NCI-H128 (cell line): ENCODE data around the gene PDIA6.

Source experiments
- DNase-seq: peaks from one replicate; lab custom pipeline; 2025; ENCODE audit not compliant: unreplicated experiment; lab: John Stamatoyannopoulos, UW

The PDIA6 gene, protein sequence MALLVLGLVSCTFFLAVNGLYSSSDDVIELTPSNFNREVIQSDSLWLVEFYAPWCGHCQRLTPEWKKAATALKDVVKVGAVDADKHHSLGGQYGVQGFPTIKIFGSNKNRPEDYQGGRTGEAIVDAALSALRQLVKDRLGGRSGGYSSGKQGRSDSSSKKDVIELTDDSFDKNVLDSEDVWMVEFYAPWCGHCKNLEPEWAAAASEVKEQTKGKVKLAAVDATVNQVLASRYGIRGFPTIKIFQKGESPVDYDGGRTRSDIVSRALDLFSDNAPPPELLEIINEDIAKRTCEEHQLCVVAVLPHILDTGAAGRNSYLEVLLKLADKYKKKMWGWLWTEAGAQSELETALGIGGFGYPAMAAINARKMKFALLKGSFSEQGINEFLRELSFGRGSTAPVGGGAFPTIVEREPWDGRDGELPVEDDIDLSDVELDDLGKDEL

DNA sequence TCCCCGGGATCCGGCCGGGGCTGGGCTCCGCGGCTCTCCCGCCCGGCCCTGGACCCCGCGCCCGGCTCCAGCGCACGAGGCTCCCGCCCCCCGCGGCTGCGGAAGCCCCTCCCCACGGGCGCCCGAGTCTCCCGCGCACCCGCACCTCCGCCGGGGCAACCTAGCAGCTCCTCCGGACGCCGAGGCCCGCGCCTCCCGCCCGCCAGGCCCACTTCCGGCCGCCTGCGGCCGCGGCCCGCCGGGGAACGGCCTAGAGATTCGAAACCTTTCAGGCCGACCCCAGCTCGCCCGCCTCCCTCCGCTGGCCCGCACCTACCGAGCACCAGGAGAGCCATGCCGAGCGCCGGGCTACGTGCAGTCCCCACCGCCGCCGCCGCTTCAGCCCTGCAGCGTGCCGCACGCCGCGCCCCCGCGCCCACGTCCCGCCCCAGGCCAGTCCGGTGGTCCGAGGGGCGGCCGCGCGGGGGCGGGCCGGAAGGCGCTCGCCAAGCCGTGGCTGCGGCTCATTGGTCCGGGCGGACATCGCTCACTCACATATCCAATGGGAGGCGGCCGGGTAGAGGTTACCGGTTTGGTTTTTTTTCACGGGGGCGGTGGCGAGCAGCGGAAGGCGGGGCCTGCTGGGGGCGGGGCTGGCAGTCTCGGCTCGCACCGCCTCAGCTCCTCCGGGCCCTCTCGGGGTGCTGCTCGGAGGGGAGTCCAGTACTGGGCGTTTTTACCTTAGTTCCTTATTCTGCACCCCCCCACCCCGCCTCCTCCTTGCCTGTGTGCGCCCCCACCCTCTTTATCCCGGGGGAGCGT lies at the start of gene PDIA6:
PDIA6 (minus strand) TSS at position 424 of the 801 bp plus-strand sequence; CDS start at position 335, 89 bp downstream.
- peak; percentile 92 for DNase-seq

DNA sequence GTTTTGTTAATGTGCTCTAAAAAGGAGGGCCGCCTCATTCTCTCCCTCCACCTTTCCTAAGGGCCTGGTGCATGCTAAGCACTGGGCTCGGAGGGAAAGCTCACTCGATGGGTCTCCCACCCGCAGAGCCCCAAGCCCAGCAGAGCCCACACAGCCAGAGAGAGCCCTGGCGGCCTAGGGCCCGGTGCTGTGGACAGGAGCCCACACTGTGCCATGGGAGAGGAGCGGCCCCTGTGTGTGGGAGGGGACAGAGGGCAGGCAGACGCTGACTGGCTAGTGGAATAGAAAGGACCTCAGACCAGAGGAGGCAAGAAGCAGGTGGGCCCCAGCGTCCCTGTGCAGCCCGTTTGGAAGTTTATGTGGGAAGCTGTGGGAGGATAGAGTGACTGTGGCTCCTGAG lies 49.7 kb upstream of the PDIA6 start:
- no peak for DNase-seq

DNA sequence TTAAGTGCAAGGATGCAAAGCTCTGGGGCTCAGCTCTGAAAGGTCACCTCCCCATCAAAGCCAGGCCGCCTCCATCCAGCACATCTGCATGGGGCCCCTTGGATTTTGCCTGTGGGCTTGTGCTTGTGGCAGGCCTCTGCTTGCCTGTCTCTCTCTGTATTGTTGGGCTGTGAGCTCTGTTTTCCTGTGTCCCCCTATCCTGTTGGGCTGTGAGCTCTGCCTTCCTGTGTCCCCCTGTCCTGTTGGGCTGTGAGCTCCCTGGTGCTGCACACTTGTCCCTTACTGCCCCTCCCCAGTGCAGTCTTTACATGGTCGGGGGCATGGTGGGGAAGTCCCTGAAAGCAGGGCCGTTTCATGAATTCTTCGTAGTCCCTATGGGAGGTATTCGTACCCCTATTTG lies 49.2 kb upstream of the PDIA6 start:
- DNase-seq: no peak

DNA sequence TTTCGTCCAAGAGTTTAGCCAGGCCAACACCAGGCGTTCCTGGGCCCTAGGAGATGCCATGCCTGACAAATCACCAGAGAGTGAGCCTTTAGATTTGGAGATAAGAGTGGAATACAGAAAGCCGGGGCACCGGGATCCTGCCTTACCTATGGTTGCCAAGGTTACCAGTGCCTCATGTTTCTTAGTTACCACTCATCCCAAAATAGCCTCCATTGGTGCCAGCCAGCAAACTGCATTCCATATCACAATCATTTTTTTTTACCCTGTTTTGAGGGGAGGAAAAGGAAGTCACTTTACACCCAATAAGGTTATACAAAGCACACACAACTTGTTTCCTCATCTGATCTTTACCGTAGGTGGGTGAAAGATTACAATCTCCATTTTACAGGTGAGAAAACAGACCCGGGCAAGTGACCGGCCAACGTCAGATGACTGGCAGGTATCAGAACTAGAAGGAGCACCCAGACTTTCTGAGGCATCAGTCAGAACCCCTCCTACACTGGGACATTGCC lies 48.3 kb upstream of the PDIA6 start:
- DNase-seq: no peak

DNA sequence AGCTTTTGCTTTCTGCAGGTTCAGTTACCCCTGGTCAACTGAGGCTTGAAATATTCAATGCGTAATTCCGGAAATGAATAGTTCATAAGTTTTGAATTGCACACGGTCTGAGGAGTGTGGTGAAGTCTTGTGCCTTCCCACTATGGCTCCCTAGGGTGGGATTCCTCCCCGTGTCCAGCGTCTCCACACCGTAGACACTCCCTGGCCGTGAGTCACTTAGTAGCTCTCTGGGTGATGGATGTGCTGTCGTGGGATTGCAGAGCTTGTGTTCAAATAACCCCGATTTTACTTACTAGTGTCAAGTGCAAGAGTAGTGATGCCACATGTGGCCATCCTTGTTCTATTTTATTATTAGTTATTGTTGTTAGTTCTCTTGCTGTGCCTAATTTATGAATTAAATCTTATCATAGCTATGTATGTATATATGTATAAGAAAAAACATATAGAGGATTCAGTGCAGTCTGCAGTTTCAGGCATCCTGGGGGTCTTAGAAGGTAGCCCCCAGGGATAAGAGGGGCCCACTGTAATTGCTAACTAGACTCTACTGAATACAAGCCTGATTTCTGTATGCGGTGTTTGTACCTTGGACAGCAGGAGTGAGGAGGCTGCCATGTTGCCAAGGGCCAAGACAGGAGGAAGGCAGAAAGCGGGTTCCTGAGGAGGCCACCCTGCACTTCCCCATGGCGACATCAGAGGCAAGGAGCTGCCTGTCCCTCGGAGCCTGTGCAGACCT lies 47.7 kb upstream of the PDIA6 start:
- no peak for DNase-seq

DNA sequence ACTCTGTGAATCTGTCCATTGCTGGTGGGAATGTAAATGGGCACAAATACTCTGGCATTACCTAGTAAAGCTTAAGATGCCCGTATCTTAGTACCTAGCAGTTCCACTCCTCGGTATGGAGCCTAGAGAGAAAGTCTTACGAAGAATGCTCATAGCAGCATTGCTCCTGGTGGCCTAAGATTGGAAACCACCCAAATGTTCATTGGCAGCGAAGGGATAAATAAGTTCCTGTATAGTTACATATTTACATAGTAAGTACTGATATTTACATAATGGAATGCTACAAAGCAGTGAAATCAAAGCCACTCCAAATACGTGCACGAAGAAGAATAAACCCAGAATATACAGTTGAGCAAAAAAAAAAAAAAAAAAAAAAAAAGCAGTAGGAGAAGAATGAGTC lies 46.7 kb upstream of the PDIA6 start:
- no peak for DNase-seq

DNA sequence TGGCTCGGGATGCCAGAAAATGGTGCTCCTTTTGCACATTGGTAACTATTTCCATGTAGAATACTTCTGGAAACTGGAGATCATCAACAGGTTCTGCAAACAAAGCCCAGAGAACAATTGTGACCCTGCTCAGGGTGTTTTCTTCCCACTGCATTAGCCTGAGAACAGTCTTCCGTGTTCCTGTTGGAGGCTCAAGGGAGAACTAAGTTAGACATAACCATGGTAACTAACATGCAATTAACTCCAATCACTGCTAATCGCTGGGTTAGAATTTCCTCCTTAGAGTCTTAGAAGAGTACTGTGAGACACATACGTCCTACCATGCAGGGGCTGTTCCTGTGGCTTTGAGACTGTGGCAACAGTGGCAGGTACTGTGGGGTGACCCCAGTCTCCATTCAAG lies 36.0 kb upstream of the PDIA6 start:
- no peak for DNase-seq

DNA sequence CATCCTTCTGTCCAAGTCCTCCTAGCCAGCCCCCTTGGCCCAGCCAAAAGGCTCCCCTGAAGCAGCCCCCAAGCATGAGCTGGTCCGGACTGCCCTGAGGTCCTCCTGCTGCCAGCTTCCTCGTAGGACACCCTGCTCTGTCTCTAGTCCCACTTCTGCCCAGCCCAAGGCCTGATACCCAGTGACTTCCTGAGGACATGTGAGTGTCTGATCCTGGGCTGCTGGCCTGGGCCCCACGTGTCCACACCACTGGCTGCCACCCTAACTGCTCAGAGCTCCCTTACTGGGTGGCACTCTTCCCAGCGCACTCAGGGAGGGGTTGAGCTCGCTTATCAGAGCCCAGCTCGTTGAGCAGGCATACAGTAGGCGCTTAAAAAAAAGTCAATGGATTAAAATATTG lies 34.4 kb upstream of the PDIA6 start:
- no peak for DNase-seq

DNA sequence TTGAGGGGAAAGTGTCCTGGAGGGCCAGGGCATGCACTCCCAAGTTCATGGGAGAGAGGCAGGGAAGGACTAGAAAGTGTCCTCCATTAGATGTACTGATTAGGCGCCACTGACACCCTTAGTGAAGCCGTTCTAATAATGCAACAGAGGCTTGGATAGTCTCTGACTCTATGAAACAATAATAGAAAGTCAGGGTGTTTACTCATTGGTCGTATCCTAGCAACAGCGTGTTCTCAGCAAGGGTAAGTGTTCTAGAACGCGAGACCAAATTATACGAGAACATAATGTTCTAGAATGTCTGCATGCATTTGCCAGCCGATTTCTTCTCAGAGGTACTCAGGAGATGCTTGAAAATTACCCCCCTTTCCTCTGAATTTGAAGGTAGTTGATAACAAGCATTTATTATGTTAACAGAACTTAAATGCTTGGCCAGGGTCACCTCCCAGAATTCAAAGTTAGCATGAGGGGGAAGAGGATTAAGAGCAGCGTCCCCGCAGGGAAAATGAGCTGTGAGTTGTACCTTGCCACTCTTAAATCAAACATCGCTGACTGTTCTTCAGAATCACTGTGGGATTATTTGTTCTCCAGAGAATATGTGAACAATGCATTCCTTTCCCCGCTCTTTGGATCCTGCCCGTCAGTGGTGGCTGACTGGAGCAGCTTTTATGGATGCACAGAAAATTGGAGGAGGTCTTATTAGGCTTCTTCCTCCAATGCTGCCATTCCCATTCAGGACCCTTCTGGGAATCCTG lies 33.7 kb upstream of the PDIA6 start:
- DNase-seq: no peak

DNA sequence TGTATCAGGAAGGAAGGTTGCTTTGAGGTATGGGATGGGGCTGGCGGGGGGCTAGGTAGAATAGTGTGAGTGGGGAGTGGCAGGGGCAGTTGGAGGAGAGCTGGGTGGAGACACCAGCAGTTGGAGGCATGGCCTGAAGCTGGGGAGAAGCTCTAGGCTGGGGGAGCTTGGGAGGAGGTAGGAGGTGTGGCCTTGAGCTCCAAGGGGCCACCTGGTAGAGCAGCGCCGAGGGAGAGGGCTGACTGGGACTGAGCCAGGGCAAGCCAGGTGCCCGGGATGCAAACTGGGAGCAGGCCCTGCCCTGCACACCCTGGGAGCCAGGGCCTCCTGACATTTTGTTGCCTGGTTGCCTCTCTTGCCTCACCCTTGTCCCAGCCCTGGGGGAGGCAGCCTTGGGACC lies 33.1 kb upstream of the PDIA6 start:
- DNase-seq: no peak

DNA sequence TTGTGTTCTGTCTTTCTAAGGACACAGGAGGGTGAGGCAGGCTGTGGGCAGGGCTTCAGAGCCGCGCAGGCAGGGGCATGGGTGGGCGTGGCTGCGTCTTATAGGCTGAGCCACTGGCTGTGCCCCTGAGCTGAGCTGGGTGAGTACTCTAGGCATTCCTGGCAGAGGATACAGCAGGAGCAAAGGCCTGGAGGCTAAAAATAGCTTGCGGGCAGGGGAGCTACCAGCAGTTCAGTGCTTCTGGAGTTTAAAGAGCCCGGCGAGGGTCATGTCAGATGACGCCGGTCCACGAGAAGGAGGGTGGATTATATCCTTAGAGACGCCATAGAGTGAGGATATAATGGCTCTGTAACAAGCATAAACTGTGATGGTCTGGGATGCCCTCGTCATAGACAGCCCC lies 31.5 kb upstream of the PDIA6 start:
- no peak for DNase-seq

DNA sequence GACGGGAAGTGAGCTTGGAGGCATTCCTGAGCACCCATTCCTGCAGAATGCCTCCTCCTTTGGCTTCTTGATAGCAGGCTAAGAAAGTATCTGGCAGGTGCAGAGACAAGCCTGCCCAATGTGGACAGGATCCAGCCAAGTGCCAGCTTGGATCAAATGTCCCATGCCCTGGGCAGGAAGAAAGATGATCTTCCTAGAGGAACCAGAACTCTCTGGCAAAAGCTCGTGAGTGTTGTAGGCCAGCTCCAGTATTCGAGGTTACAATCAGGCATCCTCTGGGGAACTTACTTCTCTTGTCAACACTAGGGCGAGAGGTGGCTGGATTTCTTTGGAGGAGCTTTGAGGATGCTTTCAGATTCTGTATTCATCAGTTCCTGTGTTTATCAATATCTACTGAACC lies 29.9 kb upstream of the PDIA6 start:
- no peak for DNase-seq

DNA sequence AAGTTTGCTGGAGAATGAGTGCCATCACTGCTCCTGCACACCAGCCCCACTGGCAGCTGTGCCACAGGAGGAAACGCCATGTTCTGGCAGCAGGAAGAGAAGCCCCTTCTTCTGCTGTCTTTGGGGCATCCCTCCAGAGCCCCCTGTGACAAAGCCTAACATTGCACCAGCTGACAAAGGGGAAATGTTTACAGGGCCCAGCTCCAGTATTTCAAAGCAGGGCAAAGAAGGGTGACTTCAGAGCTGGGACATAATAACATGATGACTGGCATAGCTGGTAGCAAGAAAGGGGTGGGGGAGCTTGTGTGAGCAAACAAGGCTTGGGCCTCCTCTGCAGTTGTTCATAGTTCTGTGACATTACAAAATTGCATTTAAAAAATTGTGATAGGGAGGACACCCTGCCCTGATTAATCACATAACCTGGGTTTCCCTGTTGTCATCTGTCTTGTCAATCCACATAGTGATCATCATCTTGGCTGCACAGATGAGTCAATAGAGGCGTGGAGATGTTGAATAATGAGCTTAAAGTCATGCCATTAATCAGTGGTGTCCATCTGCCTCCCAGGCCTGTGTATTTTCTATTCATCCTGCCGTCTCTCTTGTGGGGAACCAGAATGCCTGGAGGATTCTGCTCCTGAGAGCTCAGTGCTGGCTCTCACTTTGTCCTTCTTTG lies 29.1 kb upstream of the PDIA6 start:
- no peak for DNase-seq

DNA sequence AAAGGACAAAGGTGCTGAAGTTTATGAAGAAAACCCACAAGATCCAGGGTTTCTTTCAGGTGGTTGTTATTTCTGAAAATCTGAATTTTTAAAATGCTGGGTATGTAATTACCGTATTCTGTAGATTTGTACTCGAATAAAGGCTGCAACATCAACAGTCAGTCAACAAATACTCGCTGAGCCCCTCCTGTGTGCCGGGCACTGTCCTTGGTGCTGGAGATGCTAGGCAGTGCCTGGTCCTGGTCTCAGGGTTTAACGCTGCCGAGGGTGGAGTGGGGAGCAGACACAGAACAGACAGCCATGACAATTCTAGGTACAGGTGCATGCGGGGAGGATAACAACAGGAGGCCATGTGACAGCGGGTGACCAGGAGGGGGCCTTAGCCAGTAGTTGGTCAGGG lies 27.2 kb upstream of the PDIA6 start:
- no peak for DNase-seq

DNA sequence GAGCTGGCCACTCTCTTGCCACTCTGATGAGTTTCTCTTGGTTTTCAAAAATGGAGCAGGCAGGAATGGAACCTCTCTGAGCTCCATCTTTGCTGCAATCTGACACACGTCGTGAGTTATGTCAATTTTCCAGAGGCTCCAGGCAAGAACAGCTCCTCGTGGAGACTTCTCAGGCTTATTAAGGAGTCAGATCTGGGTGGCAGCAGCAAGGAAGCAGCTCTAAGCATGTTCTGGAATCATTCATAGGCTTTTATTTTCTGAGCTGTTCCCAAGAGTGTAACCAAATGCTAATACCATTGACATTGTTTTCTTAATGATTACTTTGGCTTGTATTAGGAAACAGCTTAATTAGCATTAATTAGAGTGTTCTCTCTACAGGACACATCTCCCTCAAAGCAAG lies 26.1 kb upstream of the PDIA6 start:
- DNase-seq: no peak

DNA sequence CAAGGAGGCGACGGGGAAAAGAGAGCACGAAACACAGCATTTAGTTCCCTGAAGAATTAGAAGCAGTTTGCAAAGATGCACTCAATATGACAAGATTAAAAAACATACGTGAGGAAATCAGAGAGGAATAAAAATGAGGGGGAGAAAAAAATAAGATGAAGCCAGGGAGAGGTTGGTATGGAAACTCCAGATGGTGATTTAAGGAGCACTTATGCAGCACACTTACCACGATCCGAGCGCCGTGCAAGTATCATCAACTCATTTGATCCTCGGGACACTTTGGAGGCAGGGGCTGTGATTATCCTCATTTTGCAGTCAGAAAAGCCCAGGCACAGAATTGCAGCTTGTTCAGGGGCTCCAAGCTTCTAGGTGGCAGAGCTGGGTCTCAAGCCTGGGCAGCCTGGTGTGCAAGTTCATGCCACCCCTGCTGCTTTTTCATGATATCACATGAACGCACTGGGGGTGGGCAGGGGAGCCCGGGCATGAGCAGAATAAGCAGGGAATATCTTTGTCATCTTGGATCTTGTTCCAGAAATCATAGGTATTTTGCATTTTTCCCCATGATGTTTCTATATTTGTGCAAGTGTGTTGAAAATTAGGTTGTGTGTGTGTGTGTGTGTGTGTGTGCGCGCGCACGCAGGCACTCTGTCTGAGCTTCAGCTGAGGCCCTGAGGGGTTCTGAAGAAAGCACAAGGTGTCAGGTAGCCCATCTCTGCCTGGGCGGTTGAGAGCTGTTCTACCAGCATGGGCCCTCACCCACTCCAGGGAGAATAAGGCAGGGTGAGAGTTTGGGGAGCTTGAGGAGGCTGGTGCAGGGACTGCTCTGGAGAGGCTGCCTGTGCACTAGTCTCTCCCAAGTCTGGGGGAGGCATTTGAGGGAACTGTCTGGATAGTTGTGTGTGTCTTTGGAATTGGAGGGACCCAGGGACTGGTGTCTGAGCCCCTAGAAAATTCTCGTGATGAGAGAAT lies 25.0 kb upstream of the PDIA6 start:
- DNase-seq: no peak

DNA sequence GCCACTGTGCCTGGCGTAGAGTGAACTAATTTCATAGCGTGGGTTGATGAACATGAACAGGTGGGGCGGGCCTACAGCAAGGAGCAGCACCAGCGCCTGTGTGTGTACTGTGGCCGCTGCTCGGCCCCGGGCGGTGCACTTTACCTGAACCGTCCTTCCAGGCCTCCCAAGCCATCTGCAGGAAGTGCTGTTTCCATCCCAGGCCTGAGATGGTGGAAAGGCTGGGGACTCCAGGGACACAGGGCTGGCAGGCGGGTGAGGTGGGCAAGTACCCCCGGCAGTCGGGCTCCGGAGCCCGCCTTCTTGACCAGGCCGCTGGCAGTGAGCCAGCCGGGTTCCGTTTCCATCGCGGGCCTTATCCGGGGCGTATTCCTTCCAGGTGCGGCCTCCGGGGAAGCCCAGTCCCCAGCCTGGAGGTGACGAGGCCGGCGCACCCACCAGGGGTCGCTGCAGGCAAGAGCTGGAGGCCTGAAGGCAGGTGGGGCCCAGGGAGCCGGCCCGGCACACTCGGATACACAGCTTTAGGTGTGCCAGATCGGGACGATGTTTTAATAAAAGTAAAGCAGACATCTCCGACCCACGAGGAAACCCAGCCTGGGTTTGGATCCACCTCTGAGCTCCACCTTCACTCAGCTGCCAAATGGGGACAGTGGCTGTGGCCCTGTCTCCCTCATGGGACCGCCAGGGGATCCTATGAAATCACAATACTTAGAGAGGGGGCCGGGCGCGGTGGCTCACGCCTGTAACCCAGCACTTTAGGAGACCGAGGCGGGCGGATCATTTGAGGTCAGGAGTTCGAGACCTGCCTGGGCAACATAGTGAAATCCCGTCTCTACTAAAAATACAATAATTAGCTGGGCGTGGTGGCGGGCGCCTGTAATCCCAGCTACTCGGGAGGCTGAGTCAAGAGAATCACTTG lies 22.7 kb upstream of the PDIA6 start:
- DNase-seq: no peak

DNA sequence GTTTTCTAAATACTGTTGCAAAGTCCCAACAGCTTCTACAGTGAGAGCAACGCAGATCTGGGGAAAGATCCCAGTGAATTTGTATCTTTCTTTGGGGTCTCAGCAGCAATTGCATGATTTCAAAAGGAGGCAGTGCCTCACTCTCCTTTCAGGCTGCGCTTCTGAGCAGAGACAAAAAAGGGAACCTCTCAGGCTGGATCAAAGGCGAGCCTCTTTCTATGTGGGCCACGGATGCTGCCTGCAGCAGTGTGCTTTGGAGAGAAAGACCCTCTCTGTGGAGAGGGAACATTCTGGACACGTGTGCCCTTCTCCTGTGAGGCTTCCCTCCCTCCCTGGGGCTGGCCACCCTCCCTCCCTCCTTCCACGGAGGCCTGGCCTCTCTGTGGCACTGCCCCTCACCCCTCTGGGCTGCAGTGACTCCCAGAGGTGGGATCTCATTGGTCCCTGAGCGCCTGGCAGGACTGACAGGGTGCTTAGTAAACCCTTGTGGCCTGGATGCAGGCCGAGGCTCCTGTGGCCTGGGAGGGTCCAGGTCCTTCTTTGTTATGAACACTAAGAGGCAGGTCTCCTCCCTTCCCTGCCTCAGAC lies 21.6 kb upstream of the PDIA6 start:
- DNase-seq: no peak
